GM12878 (cell line): ENCODE measurements around the gene CACYBP. TPM values are rescaled to one million over a fixed set of nuclear protein-coding genes. Genes with fewer than 3 reads are reported as not detected.

Source experiments
- ATAC-seq: fragments of 200-7000 bp; cut with Tn5 transposase; 3 replicates; pipeline ENCODE4 v1.9.1; 2020; ENCODE audit warnings: mild to moderate bottlenecking, moderate library complexity
- BruUV-seq: library from RNA; stranded (reverse); fragments of 400-500 nt; replicated peaks from 2 replicates; lab custom pipeline; 2021; lab: Mats Ljungman, UMichigan
- CTCF ChIA-PET: fragments of 300-600 bp; sonication (Branson Sonifier 250); formaldehyde crosslinking; extraction: SDS; loops from one replicate; lab custom pipeline; 2021; ENCODE audit warnings: inconsistent platforms; lab: Yijun Ruan, JAX
- POLR2A ChIA-PET: fragments of 350-600 bp; formaldehyde crosslinking; extraction: SDS; loops from one replicate; lab custom pipeline; 2021; ENCODE audit warnings: inconsistent platforms; lab: Charles Lee
- RAD21 ChIA-PET: fragments of 300-600 bp; sonication (Branson Sonifier 250); formaldehyde crosslinking; loops from one replicate; lab custom pipeline; 2023; ENCODE audit warnings: antibody characterized with exemption; ENCODE audit not compliant: unreplicated experiment; lab: Charles Lee
- SMC1A ChIA-PET: fragments of 300-600 bp; sonication (Branson Sonifier 250); formaldehyde crosslinking; loops from one replicate; lab custom pipeline; 2023; ENCODE audit not compliant: unreplicated experiment, uncharacterized antibody; lab: Charles Lee
- DNase-seq: peaks from one replicate; pipeline ENCODE4 v3.0.0-alpha.2; 2011; ENCODE audit warnings: low read depth, low spot score
- FAIRE-seq: peaks from 3 replicates; lab custom pipeline; 2011; peaks lifted over from hg19 to GRCh38; lab: Jason Lieb, UNC
- H2AFZ ChIP-seq: 2 replicates; pipeline ENCODE4 v1.6.0; 2011; ENCODE audit warnings: low read depth, low read length, control low read depth; ENCODE audit not compliant: control insufficient read depth
- H3K27ac ChIP-seq: 2 replicates; pipeline ENCODE4 v1.5.1; 2011; ENCODE audit warnings: control low read depth; ENCODE audit not compliant: control insufficient read depth, insufficient read depth
- H3K27me3 ChIP-seq, 2 experiments: replicated peaks in 1 of 2; 2 replicates each; pipeline versions ENCODE4 v1.6.0 to v1.6.1; 2011; ENCODE audit warnings: low read length in 1 of 2; ENCODE audit not compliant: control insufficient read depth in 2 of 2, insufficient read depth in 2 of 2
- H3K36me3 ChIP-seq, 2 experiments: 2 replicates each; pipeline ENCODE4 v1.5.1; 2011; ENCODE audit warnings: low read length in 1 of 2; ENCODE audit not compliant: control insufficient read depth in 2 of 2, insufficient read depth in 2 of 2
- H3K4me1 ChIP-seq: 2 replicates; pipeline ENCODE4 v1.6.1; 2011; ENCODE audit warnings: mild to moderate bottlenecking, low read length, moderate library complexity, mixed read lengths; ENCODE audit not compliant: control insufficient read depth, insufficient read depth
- H3K4me2 ChIP-seq: 2 replicates; pipeline ENCODE4 v1.6.0; 2011; ENCODE audit warnings: control low read depth; ENCODE audit not compliant: control insufficient read depth, insufficient read depth
- H3K4me3 ChIP-seq: fragments of 200-600 bp; sonication (generic); 2 replicates; pipeline ENCODE4 v1.5.1; 2016
- H3K79me2 ChIP-seq: 2 replicates; pipeline ENCODE4 v1.6.0; 2011; ENCODE audit warnings: low read length; ENCODE audit not compliant: control insufficient read depth, insufficient read depth
- H3K9ac ChIP-seq: 2 replicates; pipeline ENCODE4 v1.8.0; 2011; ENCODE audit warnings: low read length, control low read depth, mixed read lengths; ENCODE audit not compliant: control insufficient read depth, insufficient read depth
- H3K9me3 ChIP-seq: replicated peaks from 3 replicates; pipeline ENCODE4 v1.5.1; 2011; ENCODE audit warnings: mild to moderate bottlenecking, low read length; ENCODE audit not compliant: control insufficient read depth, insufficient read depth
- H4K20me1 ChIP-seq: 2 replicates; pipeline ENCODE4 v1.6.0; 2011; ENCODE audit not compliant: control insufficient read depth, insufficient read depth
- BHLHE40 ChIP-seq, 2 experiments: fragments of 450-650 bp in 1 of 2; IDR thresholded peaks; 2 replicates each; pipeline ENCODE4 v1.6.1; 2011 to 2017; ENCODE audit warnings: low read depth in 2 of 2, borderline replicate concordance in 1 of 2, improper control_type of control experiment in 1 of 2, low read length in 1 of 2, mild to moderate bottlenecking in 1 of 2
- BMI1 ChIP-seq: fragments of 450-650 bp; IDR thresholded peaks from 2 replicates; pipeline ENCODE4 v1.6.1; 2016; ENCODE audit warnings: mild to moderate bottlenecking, moderate library complexity, borderline replicate concordance
- E4F1 ChIP-seq: fragments of 450-650 bp; IDR thresholded peaks from 2 replicates; pipeline ENCODE4 v1.6.1; 2018; ENCODE audit warnings: borderline replicate concordance, mild to moderate bottlenecking; ENCODE audit not compliant: partially characterized antibody
- GABPA ChIP-seq: IDR thresholded peaks from 2 replicates; pipeline ENCODE4 v1.6.1; 2014; ENCODE audit warnings: antibody characterized with exemption, low read depth, mild to moderate bottlenecking, inconsistent platforms
- NFYA ChIP-seq: IDR thresholded peaks from 2 replicates; pipeline ENCODE4 v1.6.1; 2011; ENCODE audit warnings: low read depth, mild to moderate bottlenecking, low read length, improper control_type of control experiment, borderline replicate concordance
- POU2F2 ChIP-seq: IDR thresholded peaks from 3 replicates; pipeline ENCODE4 v1.6.1; 2011; ENCODE audit warnings: low read depth, mild to moderate bottlenecking, low read length, borderline replicate concordance
- TARDBP ChIP-seq: IDR thresholded peaks from 2 replicates; pipeline ENCODE4 v1.6.1; 2016; ENCODE audit warnings: borderline replicate concordance
- TCF12 ChIP-seq: IDR thresholded peaks from 2 replicates; pipeline ENCODE4 v1.6.1; 2011; ENCODE audit warnings: low read depth, mild to moderate bottlenecking, low read length
- ZBED1 ChIP-seq: IDR thresholded peaks from 2 replicates; pipeline ENCODE4 v1.6.1; 2016; ENCODE audit warnings: borderline replicate concordance
- WGBS: methylation state at CpG from one replicate; pipeline ENCODE4 v1.1.6; 2016; ENCODE audit warnings: low lambda C conversion rate; ENCODE audit not compliant: insufficient replicate concordance, insufficient coverage; ENCODE audit errors: missing lambda C conversion rate; 5-methylcytosine and 5-hydroxymethylcytosine counted together
- in situ Hi-C: fragments of 300-500 bp; cut with MboI; formaldehyde crosslinking; loops from 9 replicates; pipeline ENCODE4 v1.14.3; 2018; ENCODE audit warnings: mixed read lengths
- intact Hi-C: fragments of 100-400 bp; cut with micrococcal nuclease; formaldehyde crosslinking; loops from one replicate; pipeline ENCODE4 v1.14.2; 2022; ENCODE audit not compliant: unreplicated experiment
- polyA plus RNA-seq, 11 experiments: library from polyadenylated mRNA; depleted of rRNA in 4 of 11; unstranded in 6 of 11; stranded (reverse) in 5 of 11; fragments of >200 nt; fragmentation: Nextera tagmentation in 4 of 11; fragmentation: Illumina TruSeq in 1 of 11; extraction: Ambion mirVana in 4 of 11; extraction: Trizol in 1 of 11; gene quantifications; 1 replicate in 1 of 11; 2 replicates in 10 of 11; pipeline versions ENCODE4 v1.2.1 to v1.2.3, GENCODE V29; 2011 to 2016; ENCODE audit warnings: inconsistent platforms in 2 of 11, missing spikeins in 2 of 11, low read depth in 1 of 11
- total RNA-seq, 4 experiments: library from RNA; depleted of rRNA in 3 of 4; stranded (reverse); fragments of >200 nt in 3 of 4; fragmentation: Illumina TruSeq in 1 of 4; extraction: Trizol in 1 of 4; gene quantifications; 2 replicates each; pipeline versions ENCODE4 v1.2.1 to v1.2.3, GENCODE V29; 2013 to 2021

CACYBP gene
- total and polyA plus RNA-seq, 10 of the 15 experiments (the other 5 are each of a cell fraction or from before 2014, with no cell fraction given) = 77.7 to 488 (median 218) TPM

DNA sequence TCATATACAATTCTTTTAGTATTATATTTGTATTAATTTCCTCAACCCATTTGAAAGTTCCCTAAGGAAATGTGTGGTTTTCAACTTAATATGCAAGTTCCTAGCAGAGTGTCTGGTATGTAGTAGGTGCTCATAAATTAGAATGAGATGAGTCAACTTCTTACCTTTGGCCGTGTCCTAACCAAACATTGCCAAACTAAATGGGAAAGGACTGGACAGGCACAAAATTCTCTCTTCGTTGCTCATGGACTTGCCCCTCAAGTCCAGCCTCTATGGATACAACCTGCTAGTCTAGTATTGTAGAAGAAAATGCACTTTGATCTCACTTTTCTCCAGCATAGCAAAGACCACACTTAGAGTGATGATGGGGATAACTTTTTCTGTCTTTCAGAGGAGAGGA, 35.0 kb downstream of the CACYBP start:
- SMC1A ChIA-PET = no interaction called here
- FAIRE-seq (no peak), DNase-seq (no peak), ATAC-seq (no peak)
- H3K27ac ChIP-seq = no peak overlapping the region
- no peak overlapping the region for H3K4me2 ChIP-seq
- no peaks in the 10 kb centered on the region for H4K20me1 ChIP-seq
- H3K36me3 ChIP-seq = no peaks in the 10 kb centered on the region
- CTCF ChIA-PET = interaction anchor here (2.3 kb wide), 1 partner anchor 90 kb away, joined by 8 read pairs; no protein-coding TSS in a partner anchor
- H3K27me3 ChIP-seq = peaks cover 0 to 3% of the 10 kb centered on the region in 2 experiments; a peak in 2 of 4 replicates
- RAD21 ChIA-PET = no interaction called here
- H2AFZ ChIP-seq = no peak overlapping the region
- no peak overlapping the region for H3K4me3 ChIP-seq
- POLR2A ChIA-PET = no interaction called here
- H3K9ac ChIP-seq = no peak overlapping the region
- TF ChIP-seq GABPA = no peak
- no peak for TF ChIP-seq BMI1
- TF ChIP-seq NFYA = no peak
- no peak for TF ChIP-seq BHLHE40 (IDR thresholded peaks at IDR 0.05; ENCODE audit: borderline replicate concordance in 1 of 2, low read depth in 2 of 2, low read length in 1 of 2)
- TF ChIP-seq TARDBP = no peak
- TF ChIP-seq TCF12 = no peak
- TF ChIP-seq POU2F2 = no peak
- no peak for TF ChIP-seq E4F1
- no peak for TF ChIP-seq ZBED1
- intact Hi-C loops (no loop called here), in situ Hi-C loops (no loop called here)
- H3K4me1 ChIP-seq = no peaks in the 10 kb centered on the region
- no peaks in the 10 kb centered on the region for H3K79me2 ChIP-seq
- BruUV-seq = no TSS peak
- no peaks in the 10 kb centered on the region for H3K9me3 ChIP-seq
- 2% methylated on average over 2 of the region's 2 CpGs for WGBS
